SK-N-SH (cell line): ENCODE measurements around the gene RPS28.
"Not testable (repeated sequence)": the region's sequence is repeated elsewhere in the genome, so short reads cannot be mapped to it uniquely, and the experiment has no call there.

ENCODE experiments used
- CTCF ChIP-seq: fragments of 200-600 bp; sonication (generic); IDR thresholded peaks from 2 replicates; pipeline ENCODE4 v1.6.1; 2017; ENCODE audit warnings: antibody characterized with exemption, mild to moderate bottlenecking, moderate library complexity
- EP300 ChIP-seq, 2 experiments: IDR thresholded peaks; 2 replicates each; pipeline versions ENCODE4 v1.4.0 to v1.6.1; 2012; ENCODE audit warnings: borderline replicate concordance in 1 of 2, low read depth in 1 of 2, low read length in 1 of 2
- JUND ChIP-seq: IDR thresholded peaks from 2 replicates; pipeline ENCODE4 v1.4.0; 2012
- NFIC ChIP-seq: IDR thresholded peaks from 2 replicates; pipeline ENCODE4 v1.4.0; 2012; ENCODE audit warnings: borderline replicate concordance
- RAD21 ChIP-seq: IDR thresholded peaks from 2 replicates; pipeline ENCODE4 v1.6.1; 2012; ENCODE audit warnings: mild to moderate bottlenecking, low read length
- REST ChIP-seq: IDR thresholded peaks from 2 replicates; pipeline ENCODE4 v1.6.1; 2012; ENCODE audit warnings: mild to moderate bottlenecking, low read depth, low read length, moderate library complexity
- RFX5 ChIP-seq: IDR thresholded peaks from 2 replicates; pipeline ENCODE4 v1.6.1; 2012; ENCODE audit warnings: mild to moderate bottlenecking, improper control_type of control experiment, low read length
- TAF1 ChIP-seq: IDR thresholded peaks from 2 replicates; pipeline ENCODE4 v1.6.1; 2012; ENCODE audit warnings: low read depth, mild to moderate bottlenecking, low read length, moderate library complexity, borderline replicate concordance
- YY1 ChIP-seq: IDR thresholded peaks from 2 replicates; pipeline ENCODE4 v1.4.0; 2012; ENCODE audit warnings: low read depth, mild to moderate bottlenecking
- ZBTB33 ChIP-seq: IDR thresholded peaks from 2 replicates; pipeline ENCODE4 v1.4.0; 2012; ENCODE audit warnings: low read depth, borderline replicate concordance

GRCh38 chr19:8349629-8350372, 28.5 kb downstream of the RPS28 start:
- not testable (repeated sequence) for TF ChIP-seq CTCF; TAF1; EP300 (IDR thresholded peaks at IDR 0.05; ENCODE audit: borderline replicate concordance in 1 of 2, low read depth in 1 of 2, low read length in 1 of 2); JUND; REST; NFIC; ZBTB33; RAD21; RFX5; YY1
